ENCODE results near the gene IRAK2. TPM values are rescaled to one million over a fixed set of nuclear protein-coding genes. Genes with fewer than 3 reads are reported as not detected.
"Not testable (repeated sequence)": the region's sequence is repeated elsewhere in the genome, so short reads cannot be mapped to it uniquely, and the experiment has no call there.

Gene IRAK2
- total and polyA plus RNA-seq, 12 donors = 2.1 to 8.7 (median 4.9) TPM

GRCh38 chr3:10160925-10161324 lies 3.8 kb upstream of the IRAK2 start:
- no peak for DNase-seq
- Histone ChIP-seq H3K36me3 (replicated peaks in 1 of 2) (no peaks in the 10 kb centered on the region), H3K4me1 (replicated peaks in 1 of 2) (peaks cover 3 to 10% of the 10 kb centered on the region in 2 donors), H3K27me3 (no peaks in the 10 kb centered on the region), H3K27ac (no peak overlapping the region), H3K9me3 (replicated peaks in 1 of 3) (no peaks in the 10 kb centered on the region), H3K4me3 (no peak overlapping the region)
- WGBS, 4 donors = 76 to 87% (median 76%) methylated on average over 6 of the region's 6 CpGs
- intact Hi-C loops (cut with DNase I) = loop anchor here in 1 of 2 donors (5.0 kb wide), 1 partner anchor 66 kb away; no protein-coding TSS in a partner anchor
- no peak for TF ChIP-seq POLR2A (IDR thresholded peaks at IDR 0.05)
- no peak for TF ChIP-seq CTCF (IDR thresholded peaks at IDR 0.05)

DNA sequence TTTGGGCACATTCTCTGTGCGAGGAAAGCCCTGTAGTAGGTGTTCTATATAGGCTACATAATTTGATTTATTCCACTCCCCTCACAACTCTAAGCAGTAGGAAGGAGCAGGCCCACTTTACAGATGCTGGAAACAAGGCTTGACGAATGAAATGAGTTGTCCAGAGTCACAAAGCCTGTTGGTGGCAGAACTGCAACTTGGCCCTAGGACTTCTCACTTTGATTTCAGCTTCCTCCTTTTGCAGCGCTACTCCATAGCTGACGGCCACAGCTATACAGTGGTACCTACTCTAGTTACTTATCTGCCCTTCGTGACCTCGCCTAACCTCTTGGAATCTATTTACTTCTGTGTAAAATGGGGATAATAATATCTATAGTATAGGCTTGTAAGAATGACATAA lies 2.5 kb upstream of the IRAK2 start:
- peaks cover 3 to 10% of the 10 kb centered on the region in 2 donors for H3K4me1 ChIP-seq (replicated peaks in 1 of 2)
- no peaks in the 10 kb centered on the region for H3K9me3 ChIP-seq (replicated peaks in 1 of 3)
- TF ChIP-seq POLR2A (IDR thresholded peaks at IDR 0.05) = no peak
- TF ChIP-seq CTCF (IDR thresholded peaks at IDR 0.05) = no peak
- no peak overlapping the region for H3K27ac ChIP-seq
- 83 to 89% (median 88%) methylated on average over 6 of the region's 6 CpGs for WGBS, 4 donors
- intact Hi-C loops (cut with DNase I) = loop anchor here in 1 of 2 donors (5.0 kb wide), 1 partner anchor 65 kb away; no protein-coding TSS in a partner anchor
- H3K27me3 ChIP-seq = no peaks in the 10 kb centered on the region
- DNase-seq = no peak
- H3K36me3 ChIP-seq (replicated peaks in 1 of 2) = no peaks in the 10 kb centered on the region
- H3K4me3 ChIP-seq = no peak overlapping the region

GRCh38 chr3:10164201-10164545 lies 546 bp upstream of the IRAK2 start:
- WGBS, 4 donors = 56 to 73% (median 67%) methylated on average over 8 to 12 of the region's 12 CpGs
- Histone ChIP-seq H3K4me1 (replicated peaks in 1 of 2) (peaks cover 3 to 10% of the 10 kb centered on the region in 2 donors), H3K4me3 (peak overlapping the region in 2 of 4 donors; percentile 90 to 96)
- H3K9me3 ChIP-seq (replicated peaks in 1 of 3); H3K27me3 ChIP-seq; H3K36me3 ChIP-seq (replicated peaks in 1 of 2); H3K27ac ChIP-seq; DNase-seq: not testable (repeated sequence)
- intact Hi-C loops (cut with DNase I) = loop anchor here in 1 of 2 donors (5.0 kb wide), 1 partner anchor 63 kb away; no protein-coding TSS in a partner anchor

DNA sequence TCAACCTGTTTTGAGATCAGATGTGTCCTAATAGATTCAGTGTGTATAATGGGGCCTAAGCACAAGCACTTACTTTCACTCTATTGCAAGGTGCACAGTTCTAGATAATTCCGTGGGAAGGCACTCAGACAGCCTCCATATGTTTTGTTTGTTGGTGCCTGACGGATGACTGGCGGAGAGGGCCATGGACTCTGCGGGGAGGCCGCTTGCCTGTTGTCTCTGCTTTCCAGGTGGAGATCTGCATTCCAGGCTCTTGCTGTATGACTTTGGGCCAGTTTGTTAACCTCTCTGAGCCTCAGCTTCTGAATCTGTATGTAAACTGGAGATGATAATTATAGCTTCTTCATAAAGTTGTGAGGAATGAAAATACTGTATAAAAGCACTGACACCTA lies 1.5 kb downstream of the IRAK2 start:
- DNase-seq = no peak
- H3K4me3 ChIP-seq = no peak overlapping the region
- no peaks in the 10 kb centered on the region for H3K27me3 ChIP-seq
- TF ChIP-seq CTCF (IDR thresholded peaks at IDR 0.05) = no peak
- no peak for TF ChIP-seq POLR2A (IDR thresholded peaks at IDR 0.05)
- H3K9me3 ChIP-seq (replicated peaks in 1 of 3) = no peaks in the 10 kb centered on the region
- no peak overlapping the region for H3K27ac ChIP-seq
- intact Hi-C loops (cut with DNase I) = no loop called here
- H3K4me1 ChIP-seq (replicated peaks in 1 of 2) = peaks cover 3 to 10% of the 10 kb centered on the region in 2 donors
- H3K36me3 ChIP-seq (replicated peaks in 1 of 2) = no peaks in the 10 kb centered on the region
- 91 to 95% (median 94%) methylated on average over 5 of the region's 5 CpGs for WGBS, 4 donors

DNA sequence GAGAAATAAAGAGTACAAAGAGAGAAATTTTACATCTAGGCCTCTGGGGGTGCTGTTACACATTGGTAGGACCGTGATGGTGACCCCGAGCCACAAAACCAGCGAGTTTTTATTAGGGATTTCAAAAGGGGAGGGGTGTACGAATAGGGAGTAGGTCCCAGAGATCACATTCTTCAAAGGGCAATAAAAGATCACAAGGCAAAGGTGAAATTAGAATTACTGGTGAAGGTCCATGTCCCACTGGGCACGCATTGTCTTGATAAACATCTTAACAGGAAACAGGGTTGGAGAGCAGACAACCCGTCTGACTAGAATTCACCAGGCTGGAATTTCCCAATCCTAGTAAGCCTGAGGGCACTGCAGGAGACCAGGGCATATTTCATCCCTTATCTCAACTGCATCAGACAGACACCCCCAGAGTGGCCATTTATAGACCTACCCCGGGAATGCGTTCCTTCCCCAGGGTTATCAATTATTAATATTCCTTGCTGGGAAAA lies 4.3 kb downstream of the IRAK2 start:
- H3K27ac ChIP-seq = no peak overlapping the region
- H3K9me3 ChIP-seq (replicated peaks in 1 of 3) = no peaks in the 10 kb centered on the region
- TF ChIP-seq POLR2A (IDR thresholded peaks at IDR 0.05) (no peak), CTCF (IDR thresholded peaks at IDR 0.05) (no peak)
- DNase-seq = no peak
- intact Hi-C loops (cut with DNase I) = no loop called here
- no peaks in the 10 kb centered on the region for H3K36me3 ChIP-seq (replicated peaks in 1 of 2)
- no peak overlapping the region for H3K4me3 ChIP-seq
- H3K27me3 ChIP-seq = no peaks in the 10 kb centered on the region
- peaks cover 3 to 17% of the 10 kb centered on the region in 2 donors for H3K4me1 ChIP-seq (replicated peaks in 1 of 2)
- 73 to 81% (median 75%) methylated on average over 8 of the region's 8 CpGs for WGBS, 4 donors
